Activated naive CD8-positive, alpha-beta T cell (primary cell): ENCODE data around the gene KCTD17.
A peak's percentile ranks its signal among the peaks of the same experiment; 100 is the strongest.

ENCODE experiments used
- H3K27ac Mint-ChIP-seq: one replicate; pipeline ENCODE4 v1.8.0; 2021; ENCODE audit warnings: mixed read lengths
- H3K27me3 Mint-ChIP-seq: one replicate; pipeline ENCODE4 v1.8.0; 2021; ENCODE audit warnings: mixed read lengths
- H3K36me3 Mint-ChIP-seq: one replicate; pipeline ENCODE4 v1.8.0; 2021; ENCODE audit warnings: mixed read lengths
- H3K4me1 Mint-ChIP-seq: one replicate; pipeline ENCODE4 v1.8.0; 2021; ENCODE audit warnings: low read depth, mixed read lengths
- H3K4me3 Mint-ChIP-seq: one replicate; pipeline ENCODE4 v1.8.0; 2021; ENCODE audit warnings: mild to moderate bottlenecking, mixed read lengths
- H3K9me3 Mint-ChIP-seq: one replicate; pipeline ENCODE4 v1.8.0; 2021; ENCODE audit warnings: low read depth, mixed read lengths

The KCTD17 gene, protein sequence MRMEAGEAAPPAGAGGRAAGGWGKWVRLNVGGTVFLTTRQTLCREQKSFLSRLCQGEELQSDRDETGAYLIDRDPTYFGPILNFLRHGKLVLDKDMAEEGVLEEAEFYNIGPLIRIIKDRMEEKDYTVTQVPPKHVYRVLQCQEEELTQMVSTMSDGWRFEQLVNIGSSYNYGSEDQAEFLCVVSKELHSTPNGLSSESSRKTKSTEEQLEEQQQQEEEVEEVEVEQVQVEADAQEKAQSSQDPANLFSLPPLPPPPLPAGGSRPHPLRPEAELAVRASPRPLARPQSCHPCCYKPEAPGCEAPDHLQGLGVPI

DNA sequence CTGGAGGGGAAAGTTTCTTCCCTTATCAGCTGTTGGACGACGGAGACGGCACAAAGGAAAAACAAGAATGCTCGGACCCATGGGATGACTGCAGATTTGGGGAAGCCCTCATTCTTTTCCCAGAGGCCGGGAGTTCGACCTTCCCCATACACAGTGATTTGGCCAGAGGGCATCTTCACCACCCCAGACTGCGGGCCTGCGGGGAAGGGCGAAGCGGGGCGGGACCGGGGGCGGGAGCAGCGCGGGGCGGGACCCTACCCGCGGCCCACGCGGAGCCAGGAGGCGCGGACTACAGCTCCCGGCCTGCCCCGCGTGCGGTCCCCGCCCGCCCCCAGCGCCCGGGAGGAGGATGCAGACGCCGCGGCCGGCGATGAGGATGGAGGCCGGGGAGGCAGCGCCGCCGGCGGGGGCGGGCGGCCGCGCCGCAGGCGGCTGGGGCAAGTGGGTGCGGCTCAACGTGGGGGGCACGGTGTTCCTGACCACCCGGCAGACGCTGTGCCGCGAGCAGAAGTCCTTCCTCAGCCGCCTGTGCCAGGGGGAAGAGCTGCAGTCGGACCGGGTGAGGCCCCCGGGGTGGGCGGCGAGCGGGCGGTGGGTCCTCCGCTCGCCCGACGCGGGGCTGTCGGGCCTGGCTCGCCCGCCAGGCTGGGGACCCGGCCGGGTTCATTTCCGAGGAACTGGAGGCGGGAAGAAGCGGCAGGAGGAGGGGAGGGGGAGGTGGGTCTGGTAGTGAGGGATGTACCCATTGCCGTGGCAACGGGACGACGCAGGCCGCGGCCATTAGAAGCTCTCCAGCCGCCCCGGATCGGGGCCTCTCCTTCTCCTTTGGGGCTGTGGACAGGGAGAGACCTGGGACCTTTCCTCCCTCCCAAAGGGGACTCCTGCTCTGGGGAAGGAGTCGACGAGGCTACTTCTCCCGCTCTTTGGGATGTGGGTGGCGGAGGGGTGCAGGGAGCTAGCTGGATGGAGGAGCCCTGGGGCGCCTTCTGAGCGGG lies at the start of gene KCTD17:
Gene KCTD17 (plus strand): TSS at position 352 of the 995 bp plus-strand sequence. CDS start 19 bp downstream, at position 371.
- Mint-ChIP-seq H3K4me1 (peaks cover 12% of the 10 kb centered on the region), H3K9me3 (no peaks in the 10 kb centered on the region), H3K4me3 (peak within 1 kb of the TSS; percentile 78), H3K36me3 (no peaks in the 10 kb centered on the region), H3K27me3 (no peaks in the 10 kb centered on the region), H3K27ac (peak within 1 kb of the TSS; percentile 25)

DNA sequence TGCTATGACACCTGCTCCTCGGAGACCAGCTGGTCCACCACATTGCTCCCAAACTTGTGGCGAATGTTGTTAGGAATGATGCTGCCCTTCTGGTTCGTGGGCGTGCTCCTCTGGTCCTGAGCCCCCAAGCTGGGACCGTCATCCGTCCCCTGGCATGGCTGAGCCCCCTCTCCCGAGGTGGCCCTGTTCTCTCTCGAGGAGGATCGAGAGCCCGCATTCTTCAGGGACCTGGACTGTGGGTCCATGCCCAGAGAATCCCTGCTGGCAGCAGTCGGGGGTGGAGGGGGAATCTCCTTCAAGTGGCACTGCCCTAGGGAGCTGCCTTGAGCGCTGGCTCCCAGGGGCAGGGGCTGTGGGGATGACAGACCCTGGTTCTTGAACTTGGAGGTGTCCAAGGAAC lies 49.7 kb upstream of the KCTD17 start:
- Mint-ChIP-seq H3K27me3 (peaks cover 2% of the 10 kb centered on the region), H3K9me3 (no peaks in the 10 kb centered on the region), H3K36me3 (no peaks in the 10 kb centered on the region), H3K4me3 (no peak overlapping the region), H3K4me1 (no peaks in the 10 kb centered on the region), H3K27ac (no peak overlapping the region)

DNA sequence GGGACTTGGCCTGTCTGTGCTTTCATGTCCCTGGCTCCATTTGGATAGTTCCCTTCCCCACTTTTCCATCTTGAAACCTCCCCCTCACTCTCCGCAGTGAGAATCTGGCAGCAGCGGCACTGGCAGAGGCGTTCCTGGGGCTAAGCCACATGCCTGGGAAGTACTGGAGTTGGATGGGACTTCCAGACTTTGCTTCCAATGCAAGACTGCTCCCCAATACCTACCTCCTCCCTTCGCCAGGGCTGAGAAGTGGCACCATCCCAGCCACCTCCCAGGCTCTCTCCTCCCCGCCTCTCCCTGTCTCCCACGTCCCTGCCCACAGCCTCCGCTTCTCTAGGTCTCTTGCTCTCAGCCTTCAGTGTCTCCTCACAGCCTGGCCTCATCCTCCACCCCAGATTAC lies 48.9 kb upstream of the KCTD17 start:
- Mint-ChIP-seq H3K27me3 (peaks cover 6% of the 10 kb centered on the region), H3K36me3 (no peaks in the 10 kb centered on the region), H3K9me3 (no peaks in the 10 kb centered on the region), H3K27ac (no peak overlapping the region), H3K4me3 (no peak overlapping the region), H3K4me1 (no peaks in the 10 kb centered on the region)

DNA sequence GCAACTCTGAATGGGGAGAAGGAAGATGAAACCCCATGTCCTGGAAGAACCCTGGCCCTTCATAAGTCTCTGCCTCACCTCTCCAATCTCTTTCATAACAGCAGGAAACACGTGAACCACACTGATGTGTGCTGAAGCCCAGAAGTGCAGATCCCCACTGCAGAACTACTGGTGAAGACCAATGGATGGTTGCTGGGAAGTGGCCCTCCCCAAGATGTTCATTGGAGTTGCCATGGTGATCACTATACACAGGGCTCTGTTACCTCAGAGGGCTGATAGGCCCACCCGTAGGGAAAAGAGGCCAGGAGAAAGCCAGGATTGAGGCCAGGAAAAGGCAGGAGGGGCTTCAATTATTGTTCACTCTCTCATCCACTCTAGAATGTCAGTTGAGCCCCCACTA lies 43.9 kb upstream of the KCTD17 start:
- Mint-ChIP-seq H3K27ac (no peak overlapping the region), H3K36me3 (no peaks in the 10 kb centered on the region), H3K4me1 (no peaks in the 10 kb centered on the region), H3K9me3 (no peaks in the 10 kb centered on the region), H3K27me3 (peaks cover 6% of the 10 kb centered on the region), H3K4me3 (no peak overlapping the region)

DNA sequence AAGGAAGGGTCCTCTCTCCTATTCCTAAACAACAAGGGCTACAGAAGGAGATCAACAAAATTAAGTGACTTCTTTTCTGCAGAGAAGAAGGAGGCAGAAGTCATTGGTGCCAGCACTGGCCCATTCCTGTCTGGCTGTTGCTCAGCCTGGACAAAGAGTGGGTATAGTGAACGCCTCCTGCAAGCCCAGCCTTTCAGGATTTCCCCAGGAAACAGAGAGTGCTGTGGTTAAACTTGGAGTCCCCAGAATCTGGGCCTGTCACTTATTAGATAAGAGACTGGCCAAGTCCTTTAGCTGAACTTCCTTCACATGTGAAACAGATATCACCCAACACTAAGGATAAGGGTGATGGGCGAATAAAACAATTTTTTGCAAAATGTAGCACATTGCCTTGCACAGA lies 43.2 kb upstream of the KCTD17 start:
- Mint-ChIP-seq H3K27ac (no peak overlapping the region), H3K9me3 (no peaks in the 10 kb centered on the region), H3K36me3 (no peaks in the 10 kb centered on the region), H3K4me3 (no peak overlapping the region), H3K27me3 (peaks cover 6% of the 10 kb centered on the region), H3K4me1 (no peaks in the 10 kb centered on the region)

DNA sequence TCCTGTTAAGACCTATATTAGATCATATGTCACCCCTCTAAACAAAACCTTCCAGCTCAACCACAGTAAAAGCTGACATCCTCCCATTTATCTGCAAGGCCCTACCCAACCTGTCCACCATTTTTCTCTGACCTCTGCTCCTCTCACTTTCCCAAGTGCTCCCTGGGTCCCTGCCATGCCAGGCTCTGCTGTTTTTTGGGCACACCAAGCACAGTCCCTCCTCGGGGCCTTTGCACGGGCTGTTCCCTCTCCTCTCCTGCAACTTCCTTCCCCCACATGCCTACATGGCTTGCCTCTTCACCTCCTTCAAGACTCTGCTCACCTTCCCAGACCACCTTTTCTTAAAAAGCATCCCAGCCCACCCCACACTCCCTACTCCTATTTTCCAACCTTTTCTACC lies 42.1 kb upstream of the KCTD17 start:
- H3K27ac Mint-ChIP-seq = no peak overlapping the region
- H3K4me3 Mint-ChIP-seq = no peak overlapping the region
- H3K9me3 Mint-ChIP-seq = no peaks in the 10 kb centered on the region
- H3K36me3 Mint-ChIP-seq = no peaks in the 10 kb centered on the region
- H3K4me1 Mint-ChIP-seq = no peaks in the 10 kb centered on the region
- H3K27me3 Mint-ChIP-seq = peaks cover 6% of the 10 kb centered on the region

DNA sequence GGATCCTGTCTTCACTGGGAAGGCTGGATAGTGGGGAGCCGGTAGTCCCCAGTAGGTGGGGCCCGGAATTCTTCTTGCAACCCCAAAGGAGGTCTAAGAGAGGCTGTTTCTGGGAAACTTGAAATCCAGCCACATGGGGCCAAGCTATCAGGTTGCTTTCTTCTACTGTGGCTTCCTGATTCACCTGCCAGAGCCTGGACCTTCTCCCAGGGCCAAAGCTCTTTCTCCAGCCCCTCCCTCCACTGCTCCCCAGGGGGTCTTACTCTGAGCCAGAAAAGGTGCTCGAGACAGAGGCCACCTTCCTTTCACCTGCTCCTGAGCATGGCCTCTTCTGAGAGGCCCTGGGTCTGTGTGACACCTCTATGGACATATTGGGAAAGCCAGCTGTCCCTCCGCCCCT lies 41.4 kb upstream of the KCTD17 start:
- H3K4me1 Mint-ChIP-seq = no peaks in the 10 kb centered on the region
- no peaks in the 10 kb centered on the region for H3K9me3 Mint-ChIP-seq
- H3K27ac Mint-ChIP-seq = no peak overlapping the region
- no peaks in the 10 kb centered on the region for H3K36me3 Mint-ChIP-seq
- H3K27me3 Mint-ChIP-seq = peaks cover 4% of the 10 kb centered on the region
- no peak overlapping the region for H3K4me3 Mint-ChIP-seq

DNA sequence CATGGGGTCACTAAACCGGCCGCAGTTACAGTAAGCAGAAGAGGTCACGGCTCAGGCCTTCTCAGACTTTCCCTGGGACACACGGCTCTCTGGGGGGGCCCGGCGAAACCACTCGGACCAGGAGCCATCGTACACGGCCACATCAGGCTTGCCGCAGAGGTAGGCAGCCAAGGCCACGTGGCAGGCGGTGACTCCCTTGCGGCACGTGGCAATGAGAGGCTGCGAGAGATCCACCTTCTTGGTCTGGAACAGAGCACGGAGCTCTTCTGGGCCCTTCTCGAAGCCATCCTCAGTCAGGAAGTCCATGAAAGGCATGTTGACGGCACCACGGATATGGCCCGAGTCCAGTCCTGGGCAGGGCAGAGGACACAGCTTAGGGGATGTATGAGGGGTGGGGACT lies 40.6 kb upstream of the KCTD17 start:
- Mint-ChIP-seq H3K36me3 (no peaks in the 10 kb centered on the region), H3K9me3 (no peaks in the 10 kb centered on the region), H3K27ac (no peak overlapping the region), H3K4me1 (no peaks in the 10 kb centered on the region), H3K4me3 (no peak overlapping the region), H3K27me3 (peaks cover 6% of the 10 kb centered on the region)

DNA sequence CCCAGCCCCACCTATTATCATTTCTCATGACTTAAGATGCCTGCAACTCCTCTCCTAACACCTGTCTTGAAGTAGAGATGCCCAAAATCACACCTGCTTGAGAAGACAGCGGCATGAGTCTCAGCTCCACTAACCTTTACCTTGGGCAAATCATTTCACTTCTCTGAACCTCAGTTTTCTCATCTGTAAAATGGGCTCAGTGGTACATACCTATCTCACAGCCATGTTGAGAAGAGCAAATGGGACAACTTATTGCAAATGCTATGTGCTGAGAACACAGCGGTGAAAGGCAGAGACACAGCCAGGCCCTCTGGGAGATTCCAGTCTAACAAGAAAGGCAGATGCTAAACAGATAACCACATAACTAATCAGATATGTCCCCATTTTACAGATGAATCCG lies 40.1 kb upstream of the KCTD17 start:
- Mint-ChIP-seq H3K36me3 (no peaks in the 10 kb centered on the region), H3K4me3 (no peak overlapping the region), H3K4me1 (no peaks in the 10 kb centered on the region), H3K9me3 (no peaks in the 10 kb centered on the region), H3K27me3 (peaks cover 6% of the 10 kb centered on the region), H3K27ac (no peak overlapping the region)

DNA sequence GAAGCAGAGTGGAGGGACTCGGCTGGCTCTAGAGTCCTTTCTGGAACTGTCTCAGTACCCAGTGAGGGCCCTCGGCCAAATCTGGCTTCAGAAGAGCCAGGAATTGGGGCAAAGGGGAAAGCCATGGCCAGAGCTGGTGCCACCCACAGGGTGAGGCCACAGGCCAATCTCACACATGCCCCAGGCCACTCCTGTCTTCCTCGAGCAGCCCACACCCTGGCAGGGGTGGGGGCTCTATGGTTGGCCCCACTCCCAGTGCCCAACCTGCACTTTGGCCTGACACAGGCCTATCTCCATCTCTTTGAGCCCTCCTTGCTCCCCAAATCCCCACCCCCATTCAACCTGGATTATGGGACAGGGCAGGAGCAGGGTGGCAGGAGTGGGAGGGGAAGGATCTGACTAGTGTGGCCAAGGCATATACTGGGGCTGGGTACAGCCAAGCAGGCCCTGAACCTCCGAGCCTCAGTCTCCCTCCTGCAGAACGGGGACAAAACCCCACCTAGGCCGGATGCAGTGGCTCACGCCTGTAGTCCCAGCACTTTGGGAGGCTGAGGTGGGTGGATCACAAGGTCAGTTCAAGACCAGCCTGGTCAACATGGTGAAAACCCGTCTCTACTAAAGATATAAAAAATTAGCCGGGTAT lies 39.2 kb upstream of the KCTD17 start:
- Mint-ChIP-seq H3K36me3 (no peaks in the 10 kb centered on the region), H3K4me1 (no peaks in the 10 kb centered on the region), H3K27me3 (peaks cover 4% of the 10 kb centered on the region), H3K9me3 (no peaks in the 10 kb centered on the region), H3K27ac (no peak overlapping the region), H3K4me3 (no peak overlapping the region)

DNA sequence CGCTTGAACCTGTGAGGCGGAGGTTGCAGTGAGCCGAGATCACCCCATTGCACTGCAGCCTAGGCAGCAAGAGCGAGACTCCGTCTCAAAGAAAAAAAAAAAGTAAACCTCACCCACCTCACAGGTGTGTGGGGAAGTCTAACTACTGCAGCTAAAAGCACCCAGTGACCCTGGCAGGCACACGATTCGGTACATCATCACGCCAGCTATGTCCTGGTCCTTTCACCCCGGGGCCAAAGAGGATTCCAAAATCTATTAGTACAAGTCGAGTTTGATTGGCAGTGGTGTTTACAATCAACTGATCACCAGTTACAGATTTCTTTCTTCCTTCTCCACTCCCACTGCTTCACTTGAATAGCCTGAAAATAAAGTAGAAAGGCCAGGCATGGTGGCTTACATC lies 38.6 kb upstream of the KCTD17 start:
- H3K9me3 Mint-ChIP-seq = no peaks in the 10 kb centered on the region
- H3K27me3 Mint-ChIP-seq = peaks cover 2% of the 10 kb centered on the region
- H3K4me1 Mint-ChIP-seq = no peaks in the 10 kb centered on the region
- no peak overlapping the region for H3K4me3 Mint-ChIP-seq
- no peak overlapping the region for H3K27ac Mint-ChIP-seq
- no peaks in the 10 kb centered on the region for H3K36me3 Mint-ChIP-seq

DNA sequence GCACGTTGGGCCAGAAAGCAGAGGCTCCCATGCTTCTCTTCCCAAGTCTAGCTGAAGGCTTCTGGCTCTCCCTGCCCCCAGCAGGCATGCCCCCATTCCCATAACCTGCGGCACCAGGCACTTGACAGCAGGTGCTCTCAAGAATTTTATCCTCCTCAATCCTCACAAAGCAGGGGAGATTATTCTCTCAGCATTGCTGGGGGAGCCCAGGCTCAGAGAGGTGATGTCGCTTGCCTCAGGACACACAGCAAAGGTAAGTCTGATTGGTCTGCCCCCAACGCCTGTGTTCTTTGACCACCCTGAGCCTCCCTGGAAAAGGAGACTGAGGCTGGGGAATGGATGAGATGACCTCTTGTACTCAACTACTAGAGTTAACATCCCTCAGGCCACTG lies 37.1 kb upstream of the KCTD17 start:
- H3K27me3 Mint-ChIP-seq = peaks cover 2% of the 10 kb centered on the region
- no peak overlapping the region for H3K4me3 Mint-ChIP-seq
- H3K27ac Mint-ChIP-seq = no peak overlapping the region
- no peaks in the 10 kb centered on the region for H3K9me3 Mint-ChIP-seq
- H3K4me1 Mint-ChIP-seq = no peaks in the 10 kb centered on the region
- H3K36me3 Mint-ChIP-seq = no peaks in the 10 kb centered on the region

DNA sequence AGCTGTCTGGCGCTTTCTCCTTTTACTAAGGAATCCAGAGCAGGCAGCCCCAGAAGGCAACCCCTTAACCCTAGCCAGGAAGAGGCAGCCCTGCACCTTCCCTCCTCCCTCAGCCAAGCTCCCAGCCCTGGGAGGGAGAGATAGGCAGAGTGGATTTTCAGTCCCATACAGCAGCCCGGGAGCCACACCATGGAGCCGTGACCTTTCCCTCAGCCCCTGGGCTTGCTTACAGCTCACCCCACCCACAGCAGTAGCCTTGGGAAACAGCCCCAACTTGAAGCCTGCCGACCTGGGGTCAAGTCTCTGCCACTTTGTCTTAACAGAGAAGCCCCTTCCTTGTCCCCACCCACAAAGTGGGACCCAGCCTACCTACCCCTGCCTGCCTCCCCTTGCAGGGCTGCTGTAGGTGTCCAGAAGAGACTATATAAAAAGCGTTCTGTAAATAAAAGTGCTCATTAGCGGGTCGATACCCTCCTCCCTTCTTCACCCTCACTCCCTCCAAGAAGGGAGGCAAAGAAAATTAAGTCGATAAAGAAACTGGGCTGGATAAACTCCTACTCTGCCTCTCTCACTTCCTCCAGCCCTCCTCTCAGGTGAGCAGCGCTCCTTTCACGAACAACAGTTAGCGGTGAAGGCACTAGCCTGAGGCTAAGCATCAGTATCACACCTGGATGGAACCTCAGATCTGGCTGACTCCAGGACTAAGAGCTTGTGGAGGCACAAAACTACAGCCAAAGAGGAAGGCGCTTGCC lies 36.5 kb upstream of the KCTD17 start:
- Mint-ChIP-seq H3K36me3 (no peaks in the 10 kb centered on the region), H3K4me1 (peaks cover 2% of the 10 kb centered on the region), H3K4me3 (no peak overlapping the region), H3K9me3 (no peaks in the 10 kb centered on the region), H3K27me3 (peaks cover 3% of the 10 kb centered on the region), H3K27ac (no peak overlapping the region)

DNA sequence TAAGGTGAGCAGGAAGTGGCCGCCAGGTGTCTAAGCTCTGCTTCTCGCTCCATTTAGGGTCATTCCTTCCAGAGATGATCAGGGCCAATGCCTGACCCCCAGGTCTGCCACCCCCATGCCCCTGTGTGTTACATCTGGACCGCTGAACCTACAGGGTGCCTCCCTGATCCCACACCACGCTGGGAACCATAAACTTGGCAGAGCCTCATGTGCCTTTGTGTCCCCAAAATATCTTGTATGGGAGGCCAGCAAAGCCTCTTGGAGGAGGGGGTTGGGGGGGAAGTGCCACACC lies 36.0 kb upstream of the KCTD17 start:
- H3K27ac Mint-ChIP-seq = no peak overlapping the region
- H3K9me3 Mint-ChIP-seq = no peaks in the 10 kb centered on the region
- no peaks in the 10 kb centered on the region for H3K36me3 Mint-ChIP-seq
- peaks cover 2% of the 10 kb centered on the region for H3K4me1 Mint-ChIP-seq
- H3K27me3 Mint-ChIP-seq = peaks cover 5% of the 10 kb centered on the region
- H3K4me3 Mint-ChIP-seq = no peak overlapping the region
